NOMO-1 treated with dmso at 0.1 percent for 144 hours (cell line): ENCODE measurements around the gene ADAP1.
"Not testable (repeated sequence)": the region's sequence is repeated elsewhere in the genome, so short reads cannot be mapped to it uniquely, and the experiment has no call there.

ENCODE experiments used
- DNase-seq: peaks from one replicate; lab custom pipeline; 2025; ENCODE audit not compliant: unreplicated experiment; lab: John Stamatoyannopoulos, UW

Gene ADAP1

DNA sequence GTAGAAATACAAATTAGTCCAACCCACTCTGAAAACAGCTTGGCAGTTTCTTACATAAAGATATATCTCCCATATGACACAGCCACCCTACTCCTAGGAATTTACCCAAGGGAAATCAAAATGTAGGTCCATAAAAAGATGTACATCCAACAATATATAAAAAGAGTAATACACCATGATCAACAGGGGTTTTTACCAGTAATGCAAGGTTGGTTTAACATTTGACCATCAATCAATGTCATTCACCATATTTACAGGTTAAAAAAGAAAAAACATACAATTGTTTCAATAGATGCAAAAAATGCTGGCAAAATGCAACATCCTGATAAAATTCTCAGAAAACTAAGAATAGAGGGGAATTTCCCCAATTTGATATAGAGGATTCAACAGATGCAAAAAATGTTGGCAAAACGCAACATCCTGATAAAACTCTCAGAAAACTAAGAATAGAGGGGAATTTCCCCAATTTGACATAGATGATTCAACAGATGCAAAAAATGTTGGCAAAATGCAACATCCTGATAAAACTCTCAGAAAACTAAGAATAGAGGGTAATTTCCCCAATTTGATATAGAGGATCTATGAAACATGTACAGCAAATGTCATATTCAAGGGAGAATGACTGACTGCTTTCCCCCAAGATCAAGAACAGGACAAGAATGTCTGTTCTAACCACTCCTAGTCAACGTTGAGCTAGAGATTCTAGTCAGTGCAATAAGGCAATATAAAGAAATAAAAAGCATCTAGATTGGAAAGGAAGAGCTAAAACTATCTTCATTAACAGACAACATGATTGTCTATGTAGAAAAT is 13.7 kb downstream of the ADAP1 start:
- DNase-seq: no peak

DNA sequence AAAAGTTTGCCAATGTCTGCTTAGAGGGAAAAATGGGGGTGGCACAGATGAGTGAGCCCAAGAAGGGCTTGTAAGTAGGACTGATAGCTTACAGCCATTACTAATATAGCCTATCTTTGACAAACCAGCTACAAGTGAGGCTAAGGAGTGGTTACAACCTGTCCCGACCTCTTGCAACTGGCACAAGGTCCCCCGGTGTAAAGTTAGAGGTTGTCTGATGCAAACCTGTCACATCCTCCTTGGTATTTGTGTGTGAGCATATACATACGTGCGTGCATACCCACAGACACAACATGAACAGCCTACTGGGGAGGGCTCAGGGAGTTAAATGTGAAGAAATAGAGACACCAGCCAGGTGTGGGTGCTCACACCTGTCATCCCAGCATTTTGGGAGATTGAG is 14.6 kb downstream of the ADAP1 start:
- no peak for DNase-seq

DNA sequence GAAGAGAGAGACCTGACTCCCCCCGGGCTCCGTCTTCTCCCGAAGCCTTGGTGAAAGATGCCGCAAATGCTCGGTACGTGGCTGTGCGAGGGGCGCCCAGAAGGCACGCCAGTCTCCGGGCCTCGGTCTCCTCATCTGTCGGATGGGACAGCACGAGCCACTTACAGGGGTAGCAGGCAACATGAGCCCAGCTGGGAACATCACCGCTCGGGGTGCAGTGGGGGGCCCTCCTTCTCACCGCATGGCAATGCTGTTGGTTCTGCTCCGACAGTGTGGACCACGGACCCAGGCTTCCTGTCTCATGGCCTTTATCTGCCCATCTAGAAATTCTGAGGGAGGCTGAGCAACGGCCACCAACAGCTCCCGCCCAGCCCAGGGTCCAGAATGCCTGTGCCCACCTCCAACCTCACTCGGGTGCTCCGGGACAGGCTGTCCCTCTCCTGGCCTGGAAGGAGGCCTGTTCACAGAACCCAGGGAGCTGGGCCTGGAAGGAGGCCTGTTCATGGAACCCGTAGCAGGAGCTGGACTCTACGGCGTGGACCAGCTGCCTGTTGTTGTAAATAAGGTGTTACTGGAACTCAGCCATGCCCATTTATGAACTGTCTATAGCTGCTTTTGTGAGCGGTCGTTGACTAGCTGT is 15.8 kb downstream of the ADAP1 start:
- DNase-seq: no peak

GRCh38 chr7:937856-938484 is 16.5 kb downstream of the ADAP1 start:
- DNase-seq: no peak

DNA sequence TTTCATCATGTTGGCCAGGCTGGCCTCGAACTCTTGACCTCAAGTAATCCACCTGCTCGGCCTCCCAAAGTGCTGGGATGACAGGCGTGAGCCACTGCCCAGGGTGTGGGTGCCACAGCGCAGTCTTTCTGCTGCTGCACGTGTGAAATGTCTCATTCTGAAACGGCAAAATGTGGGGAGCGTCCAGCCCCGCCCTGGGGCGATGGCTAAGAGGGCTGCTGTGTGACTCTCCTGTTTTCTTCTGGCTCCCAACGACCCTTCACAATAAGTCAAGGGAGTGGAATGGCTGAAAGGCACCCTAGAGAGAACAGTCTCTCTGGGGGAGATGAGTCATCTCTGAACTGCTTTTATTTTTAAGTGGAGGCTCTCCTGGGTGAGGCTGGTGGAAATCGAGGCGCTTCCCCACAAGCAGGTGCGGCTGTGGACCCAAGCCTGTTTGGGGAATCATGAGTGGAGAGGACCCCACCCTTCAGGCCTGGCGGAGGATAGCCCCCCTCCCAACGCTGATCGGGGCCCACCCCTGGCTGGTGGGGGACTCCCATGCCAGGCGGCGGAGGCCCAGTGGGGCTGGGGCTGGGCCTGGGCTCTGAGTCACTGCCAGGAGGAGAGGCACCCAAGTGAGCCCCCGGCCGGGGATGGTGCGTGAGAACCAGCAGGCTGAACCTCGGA is 18.0 kb downstream of the ADAP1 start:
- DNase-seq: peak; percentile 31

GRCh38 chr7:935874-936385 is 18.6 kb downstream of the ADAP1 start:
- DNase-seq: no peak

GRCh38 chr7:935164-935873 is 19.2 kb downstream of the ADAP1 start:
- DNase-seq: no peak

DNA sequence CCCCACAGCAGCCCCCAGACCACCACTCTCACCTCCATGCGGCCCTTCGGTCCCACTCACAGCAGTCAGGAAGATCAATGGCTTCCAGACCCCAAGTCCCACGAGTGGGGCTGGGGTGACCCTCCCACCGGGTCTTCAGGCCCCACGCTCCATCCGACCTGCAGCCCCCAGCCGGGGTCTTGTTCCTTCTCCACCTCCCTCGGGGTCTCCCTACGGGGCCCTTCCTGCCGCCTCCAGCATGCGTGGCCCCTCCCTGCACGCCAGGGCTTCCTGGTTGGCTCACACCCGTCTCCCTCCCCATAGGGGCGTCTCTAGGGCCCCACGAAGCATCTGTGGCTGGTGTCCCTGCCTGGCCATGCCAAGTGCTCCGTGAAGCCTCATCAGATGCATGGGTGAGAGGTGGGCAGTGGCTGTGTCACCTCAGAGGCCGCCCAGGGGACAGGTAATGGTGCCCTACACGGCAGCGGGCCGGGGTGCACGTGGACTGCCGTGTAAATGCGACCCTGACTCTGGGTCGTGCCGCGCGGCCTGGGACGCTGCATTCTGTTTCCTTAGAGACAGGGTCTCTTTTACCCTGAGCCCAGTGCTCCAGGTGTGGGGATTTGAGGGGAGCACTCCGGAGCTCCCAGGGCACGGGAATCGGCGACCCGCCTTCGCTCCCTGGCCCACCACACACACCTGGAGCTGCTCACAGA is 19.9 kb downstream of the ADAP1 start:
- no peak for DNase-seq

- no peak for DNase-seq
Observed at GRCh38 chr7:932651-932975, 21.9 kb downstream of the ADAP1 start.

DNA sequence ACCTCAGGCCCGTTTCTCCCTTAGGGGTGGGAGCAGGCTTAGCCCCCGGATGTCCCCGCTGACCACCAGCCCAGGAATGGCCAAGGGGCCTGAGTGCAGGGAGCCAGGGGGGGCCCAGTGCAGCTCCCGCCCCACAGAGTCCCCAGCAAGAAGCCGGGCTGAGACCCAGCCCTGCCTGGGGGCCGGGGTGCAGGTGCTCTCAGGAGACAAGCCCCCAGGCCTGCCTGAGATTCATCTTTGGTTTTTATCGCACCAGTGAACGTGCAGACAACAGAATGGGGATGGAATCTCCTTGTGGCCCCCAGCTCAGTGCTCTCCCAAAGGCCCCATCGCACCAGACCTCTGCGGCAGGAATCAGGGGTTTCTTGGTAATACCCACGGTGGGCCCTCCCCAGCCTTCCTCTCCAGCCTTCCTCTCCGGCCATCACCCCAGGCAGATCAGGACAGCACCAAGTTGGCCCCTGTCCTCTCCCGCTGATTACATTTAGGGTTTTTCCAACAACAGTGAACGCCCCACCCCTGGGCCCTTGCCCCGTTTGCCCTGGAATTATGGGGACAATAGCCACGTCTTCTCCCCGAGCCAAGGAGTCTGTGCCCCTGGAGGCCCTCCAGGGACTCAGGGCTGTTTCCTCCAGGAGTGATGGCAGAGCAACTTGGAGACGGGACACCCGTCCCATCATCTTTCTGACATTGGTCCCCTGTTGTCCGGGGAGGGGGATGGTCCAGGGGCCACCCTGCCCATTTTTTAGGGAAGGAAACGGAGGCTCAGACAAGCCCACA is 22.4 kb downstream of the ADAP1 start:
- no peak for DNase-seq

GRCh38 chr7:930975-931758 is 23.3 kb downstream of the ADAP1 start:
- DNase-seq: peak; percentile 68

GRCh38 chr7:929311-929711 is 25.2 kb downstream of the ADAP1 start:
- DNase-seq: no peak

- no peak for DNase-seq
Observed at GRCh38 chr7:927031-927671, 27.3 kb downstream of the ADAP1 start.

DNA sequence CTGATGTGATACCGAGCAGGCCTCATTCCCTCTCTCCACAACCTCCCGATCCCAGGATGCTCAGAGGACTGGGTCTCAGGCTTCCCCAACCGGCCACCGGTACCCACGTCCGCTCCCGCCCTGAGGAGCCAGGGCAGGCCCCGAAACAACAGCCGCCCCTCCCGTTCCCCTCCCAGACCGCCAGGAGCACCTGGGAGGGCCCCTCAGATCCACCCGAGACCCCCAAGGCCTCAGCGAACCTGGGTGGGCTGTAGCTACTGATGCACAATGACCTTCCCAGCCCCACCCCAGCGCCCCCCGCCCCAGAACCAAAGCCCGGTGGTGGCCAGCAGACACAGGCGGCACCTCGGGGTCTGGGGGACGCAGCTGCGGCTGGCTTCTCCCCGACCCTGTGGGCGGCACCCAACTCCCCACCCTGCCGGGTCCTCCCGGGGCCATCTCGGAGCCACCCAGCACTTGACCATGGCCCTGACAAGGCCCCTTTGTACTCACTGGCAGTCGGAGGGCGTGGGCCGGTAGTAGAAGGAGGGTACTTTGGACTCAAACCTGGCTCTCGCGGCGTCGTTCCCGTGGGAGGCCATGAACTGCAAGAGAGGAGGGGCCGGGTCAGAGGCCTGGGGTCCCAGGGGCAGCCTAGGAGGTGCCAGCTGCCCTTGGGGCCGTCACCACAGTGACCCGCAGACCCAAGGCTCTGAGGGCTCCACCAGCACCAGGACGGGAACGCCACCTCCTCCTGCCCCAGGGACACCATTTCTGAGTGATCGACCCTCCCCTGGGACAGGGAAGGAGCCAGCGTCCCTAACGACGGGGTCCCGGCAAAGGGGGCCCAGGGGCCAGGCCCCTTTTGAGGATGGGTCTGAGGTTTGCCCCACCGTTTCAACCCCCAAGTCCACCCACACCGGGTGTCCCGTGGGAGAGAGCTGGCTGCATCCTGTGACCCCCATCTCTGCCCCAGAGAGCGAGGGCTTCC is 28.1 kb downstream of the ADAP1 start:
- DNase-seq: no peak

GRCh38 chr7:925601-926000 is 28.9 kb downstream of the ADAP1 start:
- DNase-seq: no peak

GRCh38 chr7:924541-925231 is 29.8 kb downstream of the ADAP1 start:
- no peak for DNase-seq

DNA sequence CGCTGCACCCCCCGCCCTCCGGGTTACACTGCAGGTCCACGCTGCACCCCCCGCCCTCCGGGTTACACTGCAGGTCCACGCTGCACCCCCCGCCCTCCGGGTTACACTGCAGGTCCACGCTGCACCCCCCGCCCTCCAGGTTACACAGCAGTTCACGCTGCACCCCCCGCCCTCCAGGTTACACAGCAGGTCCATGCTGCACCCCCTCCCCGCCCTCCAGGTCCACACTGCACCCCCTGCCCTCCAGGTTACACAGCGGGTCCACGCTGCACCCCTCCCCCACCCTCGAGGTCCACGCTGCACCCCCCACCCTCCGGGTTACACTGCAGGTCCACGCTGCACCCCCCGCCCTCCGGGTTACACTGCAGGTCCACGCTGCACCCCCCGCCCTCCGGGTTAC is 30.4 kb downstream of the ADAP1 start:
- not testable (repeated sequence) for DNase-seq
